Loucy (cell line): Measurements from ENCODE around the gene BRCA1.

Experiments used
- CTCF ChIP-seq: fragments of 200-600 bp; sonication (generic); conservative IDR thresholded peaks from 2 replicates; pipeline ENCODE4 v1.5.1; 2014; ENCODE audit warnings: mild to moderate bottlenecking, antibody characterized with exemption, low read length
- EZH2phosphoT487 ChIP-seq: fragments of 200-600 bp; IDR thresholded peaks from 2 replicates; pipeline ENCODE4 v1.6.1; 2018; ENCODE audit warnings: antibody characterized with exemption, mild to moderate bottlenecking, moderate library complexity, borderline replicate concordance

GRCh38 chr17:43040655-43041054, 84.5 kb downstream of the BRCA1 start:
- TF ChIP-seq CTCF (no peak), EZH2phosphoT487 (no peak)
